ENCODE results near the gene GJA3.
A peak's percentile ranks its signal among the peaks of the same experiment; 100 is the strongest.
"Not testable (repeated sequence)": the region's sequence is repeated elsewhere in the genome, so short reads cannot be mapped to it uniquely, and the experiment has no call there.

GJA3 gene

GRCh38 chr13:20181188-20181587 lies 20.3 kb upstream of the GJA3 start:
- DNase-seq = no peak

DNA sequence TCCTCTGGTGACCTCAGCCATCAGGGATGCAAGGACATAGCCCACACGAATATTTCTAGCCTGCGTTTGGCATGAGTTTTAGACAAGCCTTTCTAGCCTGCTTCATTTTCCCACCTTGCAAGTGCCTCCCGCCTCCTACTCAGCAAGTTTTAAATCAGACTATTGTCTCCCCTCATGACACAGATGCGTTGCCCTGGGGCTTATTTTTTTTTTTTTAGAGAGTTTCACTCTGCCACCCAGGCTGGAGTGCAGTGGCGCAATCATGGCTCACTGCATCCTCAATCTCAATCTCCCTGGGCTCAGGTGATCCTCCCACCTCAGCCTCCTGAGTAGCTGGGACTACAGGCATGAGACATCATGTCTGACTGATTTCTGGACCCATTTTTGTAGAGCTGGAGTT lies 17.3 kb upstream of the GJA3 start:
- DNase-seq = no peak

GRCh38 chr13:20177049-20177831 lies 16.4 kb upstream of the GJA3 start:
- DNase-seq = no peak

GRCh38 chr13:20175907-20176652 lies 15.2 kb upstream of the GJA3 start:
- DNase-seq = no peak

DNA sequence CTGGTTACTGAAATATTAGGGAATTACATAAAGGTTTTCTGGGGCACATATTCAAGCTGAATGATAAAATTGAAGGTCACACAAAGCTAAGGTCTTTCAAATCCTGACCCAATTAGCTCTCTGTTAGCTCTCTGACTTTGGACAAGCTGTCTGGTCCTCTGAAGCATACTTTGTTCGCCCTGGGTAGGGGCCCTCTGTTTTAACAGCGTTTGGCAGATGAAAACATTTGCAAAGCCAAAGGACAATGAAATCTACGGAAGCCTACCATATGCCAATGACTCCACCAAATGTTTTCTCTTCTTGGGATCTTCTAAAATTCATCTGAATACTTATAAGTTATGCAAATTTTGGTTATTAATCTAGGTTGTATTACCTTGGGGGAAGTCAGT lies 14.5 kb upstream of the GJA3 start:
- no peak for DNase-seq

GRCh38 chr13:20174656-20175405 lies 14.0 kb upstream of the GJA3 start:
- peak; percentile 85 for DNase-seq

DNA sequence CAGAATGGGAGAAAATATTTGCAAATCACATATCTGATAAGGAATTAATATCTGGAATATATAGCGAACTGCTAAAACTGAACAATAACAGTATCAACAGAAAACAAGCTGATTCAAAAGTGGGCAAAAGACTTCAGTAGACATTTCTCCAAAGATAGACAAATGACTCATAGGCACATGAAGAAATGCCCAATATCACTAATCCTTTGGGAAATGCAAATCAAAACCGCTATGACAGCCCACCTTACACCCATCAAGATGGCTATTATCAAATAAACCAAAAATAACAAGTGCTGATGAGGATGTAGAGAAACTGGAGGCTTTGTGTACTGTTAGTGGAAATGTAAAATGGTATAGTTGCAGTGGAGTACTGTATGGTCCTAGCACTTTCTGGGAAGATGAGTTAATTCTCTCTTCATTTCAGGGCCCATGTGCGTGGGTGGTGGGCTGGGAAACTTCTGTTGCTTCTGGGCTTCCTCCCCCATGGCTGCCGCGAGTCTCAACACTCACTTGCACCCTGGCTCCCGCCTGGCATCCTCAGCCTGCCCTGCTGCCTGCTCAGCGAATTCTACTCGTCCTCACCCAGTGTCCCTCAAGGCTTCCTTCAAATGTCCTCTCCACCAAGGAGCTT lies 12.4 kb upstream of the GJA3 start:
- no peak for DNase-seq

DNA sequence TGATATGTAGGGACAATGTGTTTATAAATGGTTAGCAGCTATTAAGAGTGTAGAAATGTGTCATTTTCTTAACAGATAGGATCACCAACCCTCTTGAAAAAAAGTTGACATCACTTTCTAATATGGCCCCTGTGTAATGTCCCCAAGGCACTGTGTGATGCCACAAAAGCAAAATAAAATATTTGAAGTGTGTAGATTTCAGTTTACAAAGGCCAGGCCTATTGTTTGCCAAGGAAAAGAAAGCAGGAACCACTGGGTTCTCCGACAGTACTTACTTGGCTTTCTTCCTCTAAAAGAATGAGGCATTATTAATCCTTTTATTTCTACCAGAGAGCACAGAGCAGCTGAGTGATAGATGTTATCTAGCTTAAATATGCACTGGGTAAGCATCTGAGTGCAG lies 10.5 kb upstream of the GJA3 start:
- no peak for DNase-seq

- DNase-seq = no peak
These were observed 10.1 kb upstream of the GJA3 start for GRCh38 chr13:20170921-20171320.

DNA sequence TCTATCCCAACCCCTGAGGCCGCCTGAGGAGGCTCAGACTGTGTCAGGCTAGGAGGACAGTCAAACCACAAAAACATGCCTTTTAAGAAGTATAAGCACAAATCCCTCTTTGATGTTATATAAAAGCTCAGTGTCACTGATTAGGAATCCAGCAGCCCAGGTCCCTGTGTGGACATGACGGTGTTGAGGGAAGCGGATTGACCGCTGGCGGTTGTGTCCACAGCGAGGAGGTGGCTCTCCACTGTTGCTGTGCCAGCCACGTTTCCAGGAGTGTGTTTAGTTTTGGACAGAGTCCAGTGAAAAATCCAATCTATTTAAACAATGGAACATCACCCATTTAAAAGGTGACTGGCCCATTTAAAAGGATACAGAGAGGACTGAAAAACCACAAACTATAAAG lies 7.5 kb upstream of the GJA3 start:
- DNase-seq = no peak

DNA sequence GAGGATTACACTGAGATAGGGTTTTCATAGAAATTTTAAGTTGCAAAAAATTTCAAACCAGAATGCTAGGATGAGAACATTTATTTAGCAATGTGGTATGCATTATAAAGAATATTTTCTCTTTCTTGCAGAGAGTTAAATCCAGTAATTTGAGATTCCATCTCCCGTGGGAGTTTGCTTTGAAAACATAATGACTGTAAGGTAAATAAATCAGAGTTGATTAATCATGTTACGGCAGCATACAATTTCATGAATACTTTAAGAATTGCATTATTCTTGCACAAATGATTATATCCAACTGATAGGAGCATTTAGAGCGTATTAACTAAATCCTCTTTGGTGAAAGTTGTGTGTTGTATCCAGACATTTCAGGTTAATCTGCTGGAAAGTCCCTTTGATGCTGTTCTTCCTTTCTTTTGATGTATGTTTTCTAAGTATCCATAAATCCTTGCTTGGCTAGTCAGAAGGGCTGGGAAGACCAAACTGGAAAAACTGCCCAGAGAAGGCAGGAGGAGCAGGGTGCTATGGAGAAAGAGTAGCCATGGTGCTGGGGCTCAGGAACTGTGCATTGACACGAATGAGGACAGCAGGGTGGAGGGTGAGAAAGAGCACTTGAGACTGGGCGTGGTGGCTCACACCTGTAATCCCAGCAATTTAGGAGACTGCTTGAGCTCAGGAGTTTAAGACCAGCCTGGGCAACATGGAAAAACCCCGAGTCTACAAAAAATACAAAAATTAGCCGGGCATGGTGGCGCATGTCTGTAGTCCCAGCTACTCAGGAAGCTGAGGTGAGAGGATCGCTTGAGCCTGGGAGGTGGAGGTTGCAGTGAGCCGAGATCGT lies 4.8 kb upstream of the GJA3 start:
- DNase-seq = no peak

DNA sequence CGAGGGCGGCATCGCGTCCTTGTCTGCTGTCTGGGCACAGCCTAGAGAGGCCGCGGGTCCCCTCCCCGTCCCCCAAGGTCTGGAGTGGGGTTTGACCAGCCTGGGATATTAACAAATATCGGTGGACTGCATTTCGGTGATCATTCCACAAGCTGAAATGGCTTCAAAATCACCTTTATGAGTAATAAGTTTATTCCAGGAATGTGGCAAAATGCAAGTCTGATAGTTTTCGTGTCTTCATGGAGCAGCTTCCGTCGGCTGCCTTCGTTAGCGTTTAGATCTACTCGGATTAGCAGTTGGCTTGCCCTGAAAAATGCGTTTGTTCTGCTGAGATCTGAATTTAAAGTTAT lies 1.1 kb upstream of the GJA3 start:
- no peak for DNase-seq

DNA sequence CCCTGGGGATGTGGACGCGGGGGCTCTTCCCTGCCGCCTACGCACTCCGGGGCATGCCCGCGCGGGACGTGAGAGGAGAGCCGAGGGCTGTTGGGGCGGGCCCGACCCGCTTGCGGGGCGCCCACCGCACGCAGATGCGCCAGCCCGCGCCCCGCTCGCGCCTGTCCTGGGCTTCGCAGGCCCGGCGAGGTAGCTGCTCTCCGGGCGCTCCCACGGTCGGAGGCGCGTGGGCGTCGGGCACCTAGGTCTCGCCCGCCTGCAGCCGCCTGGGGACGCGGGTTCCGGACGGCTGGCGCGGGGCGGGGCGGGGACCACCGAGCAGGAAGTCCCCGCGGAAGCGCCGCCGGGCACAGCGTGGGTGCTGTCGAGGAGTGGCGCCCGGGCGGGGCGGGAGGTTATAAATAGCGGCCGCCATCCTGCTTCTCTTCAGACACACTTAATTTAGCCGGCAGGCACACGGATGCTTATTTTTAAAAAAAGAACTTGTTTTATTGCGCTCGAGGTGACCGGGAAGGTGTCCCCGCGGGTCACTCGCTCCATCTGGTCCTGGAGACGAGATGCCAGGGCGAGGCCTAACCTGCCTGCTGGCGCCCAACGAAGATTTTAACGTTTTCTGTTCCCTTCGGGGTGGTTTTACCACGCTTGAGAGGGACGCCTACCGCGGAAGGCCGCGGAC lies 561 bp upstream of the GJA3 start:
- peak; percentile 51 for DNase-seq

GRCh38 chr13:20159646-20160305 lies 1.1 kb downstream of the GJA3 start:
- peak; percentile 30 for DNase-seq

DNA sequence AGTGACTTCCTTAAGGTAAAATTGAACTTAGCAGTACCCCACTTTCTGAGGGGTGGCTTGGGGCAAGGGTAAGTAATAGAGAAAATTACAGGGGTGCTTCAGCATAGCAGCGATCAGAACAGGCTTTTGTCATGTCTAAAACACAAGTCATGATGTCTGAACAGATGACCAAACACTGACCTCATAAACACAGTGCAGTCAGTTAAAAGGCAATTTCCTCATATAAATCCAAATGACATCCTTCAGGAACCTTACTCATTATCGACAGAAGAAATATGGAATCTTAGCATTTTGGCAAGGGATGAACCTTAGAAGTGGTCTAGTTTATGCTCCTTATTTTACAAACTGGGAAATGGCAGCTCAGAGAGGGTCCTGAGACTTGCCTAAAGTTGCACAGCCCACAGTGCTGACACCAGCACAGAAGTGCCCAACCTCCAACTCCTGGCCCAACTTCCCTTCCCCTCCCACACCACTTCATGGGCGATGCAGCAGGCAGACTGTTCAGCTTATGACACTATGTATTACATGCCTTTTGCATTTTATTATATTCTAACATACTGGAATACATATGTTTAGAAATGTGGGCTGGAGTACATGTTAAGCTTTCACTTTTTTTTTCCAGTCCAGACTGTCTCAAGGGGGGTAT lies 3.6 kb downstream of the GJA3 start:
- DNase-seq = no peak

GRCh38 chr13:20156702-20157101 lies 4.2 kb downstream of the GJA3 start:
- no peak for DNase-seq

GRCh38 chr13:20153290-20153689 lies 7.6 kb downstream of the GJA3 start:
- DNase-seq = not testable (repeated sequence)

DNA sequence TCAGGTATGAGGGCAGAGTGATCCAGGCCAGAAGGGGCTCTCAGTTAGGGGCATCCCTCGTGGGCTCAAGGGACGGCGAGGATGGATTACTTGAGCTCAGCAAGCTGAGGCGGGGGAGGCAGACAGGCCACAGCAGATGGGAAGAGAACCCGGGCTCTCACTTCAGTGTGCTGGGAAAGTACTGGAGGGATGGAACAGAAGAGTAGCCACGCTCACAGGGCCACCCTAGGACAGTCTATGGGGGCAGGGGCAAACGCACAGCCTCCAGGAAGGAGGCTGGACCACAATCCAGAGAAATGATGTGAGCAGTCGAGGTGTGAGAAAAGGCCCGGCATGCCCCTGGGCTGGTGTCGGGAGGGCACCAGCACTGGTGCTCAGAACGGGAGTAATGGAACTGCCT lies 9.2 kb downstream of the GJA3 start:
- no peak for DNase-seq

DNA sequence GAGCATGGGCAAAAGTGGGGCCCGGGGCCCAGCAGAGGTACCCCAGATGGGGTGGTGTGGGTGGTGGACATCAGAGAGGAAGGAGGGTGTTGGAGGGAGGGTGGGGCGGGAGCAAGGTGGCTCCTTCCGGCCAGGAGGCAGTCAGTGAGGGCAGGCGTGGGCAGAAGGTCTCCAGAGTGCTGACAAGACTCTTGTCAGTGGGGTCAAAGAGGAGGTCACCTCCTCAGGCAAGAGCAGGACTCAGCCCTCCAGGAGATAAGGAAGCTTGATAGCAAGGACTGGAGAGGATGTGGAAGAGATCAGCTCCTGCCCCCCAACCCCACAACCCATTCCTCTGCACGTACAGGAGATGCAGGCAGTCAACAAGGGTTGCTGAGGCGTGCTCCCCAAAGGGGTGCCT lies 9.8 kb downstream of the GJA3 start:
- DNase-seq = no peak

- no peak for DNase-seq
These were observed 10.3 kb downstream of the GJA3 start for GRCh38 chr13:20150561-20150960.

- DNase-seq = no peak
These were observed 11.1 kb downstream of the GJA3 start for GRCh38 chr13:20149762-20150161.
